IPS-18a (cell line): Measurements from ENCODE around the gene VTCN1.

ENCODE experiments used
- H3K27ac ChIP-seq: one replicate; pipeline ENCODE4 v1.5.1; 2013; ENCODE audit warnings: low read length
- H3K27me3 ChIP-seq: one replicate; pipeline ENCODE4 v1.6.1; 2013; ENCODE audit warnings: mild to moderate bottlenecking, low read length; ENCODE audit not compliant: control insufficient read depth, insufficient read depth
- H3K36me3 ChIP-seq: one replicate; pipeline ENCODE4 v1.6.1; 2013; ENCODE audit warnings: low read depth, low read length; ENCODE audit not compliant: control insufficient read depth
- H3K4me1 ChIP-seq: one replicate; pipeline ENCODE4 v1.6.1; 2013; ENCODE audit warnings: low read depth, low read length; ENCODE audit not compliant: control insufficient read depth
- H3K4me3 ChIP-seq: one replicate; pipeline ENCODE4 v1.5.1; 2013; ENCODE audit warnings: low read length
- H3K9ac ChIP-seq: one replicate; pipeline ENCODE4 v1.6.1; 2013; ENCODE audit warnings: mild to moderate bottlenecking, low read length, moderate library complexity
- H3K9me3 ChIP-seq: one replicate; pipeline ENCODE4 v1.6.1; 2013; ENCODE audit warnings: low read depth, low read length; ENCODE audit not compliant: control insufficient read depth

The VTCN1 gene

GRCh38 chr1:117142200-117142599 is 68.5 kb downstream of the VTCN1 start:
- Histone ChIP-seq H3K27ac (no peak overlapping the region), H3K4me3 (no peak overlapping the region), H3K9me3 (no peaks in the 10 kb centered on the region), H3K4me1 (peaks cover 15% of the 10 kb centered on the region), H3K36me3 (no peaks in the 10 kb centered on the region), H3K27me3 (no peaks in the 10 kb centered on the region), H3K9ac (no peak overlapping the region)

GRCh38 chr1:117138561-117138960 is 72.2 kb downstream of the VTCN1 start:
- Histone ChIP-seq H3K27me3 (no peaks in the 10 kb centered on the region), H3K9ac (no peak overlapping the region)

GRCh38 chr1:117138106-117138505 is 72.6 kb downstream of the VTCN1 start:
- no peaks in the 10 kb centered on the region for H3K9me3 ChIP-seq
- H3K36me3 ChIP-seq: no peaks in the 10 kb centered on the region
- H3K27ac ChIP-seq: no peak overlapping the region
- peaks cover 32% of the 10 kb centered on the region for H3K4me1 ChIP-seq
- H3K27me3 ChIP-seq: no peaks in the 10 kb centered on the region
- H3K9ac ChIP-seq: no peak overlapping the region
- no peak overlapping the region for H3K4me3 ChIP-seq

More at GRCh38 chr1:117138561-117138960, 72.2 kb downstream of the VTCN1 start:
- Histone ChIP-seq H3K36me3 (no peaks in the 10 kb centered on the region), H3K4me1 (peaks cover 32% of the 10 kb centered on the region), H3K27ac (no peak overlapping the region), H3K4me3 (no peak overlapping the region), H3K9me3 (no peaks in the 10 kb centered on the region)

GRCh38 chr1:117137281-117137855 is 73.4 kb downstream of the VTCN1 start:
- Histone ChIP-seq H3K4me1 (peaks cover 32% of the 10 kb centered on the region), H3K36me3 (no peaks in the 10 kb centered on the region), H3K9me3 (no peaks in the 10 kb centered on the region), H3K9ac (no peak overlapping the region), H3K4me3 (no peak overlapping the region), H3K27ac (no peak overlapping the region), H3K27me3 (no peaks in the 10 kb centered on the region)

- Histone ChIP-seq H3K36me3 (no peaks in the 10 kb centered on the region), H3K4me3 (no peak overlapping the region), H3K9ac (no peak overlapping the region), H3K4me1 (peaks cover 32% of the 10 kb centered on the region), H3K9me3 (no peaks in the 10 kb centered on the region), H3K27ac (no peak overlapping the region), H3K27me3 (no peaks in the 10 kb centered on the region)
These were observed 74.0 kb downstream of the VTCN1 start for GRCh38 chr1:117136749-117137148.

- Histone ChIP-seq H3K4me3 (peak overlapping the region; percentile 22), H3K9me3 (no peaks in the 10 kb centered on the region), H3K36me3 (no peaks in the 10 kb centered on the region), H3K27me3 (no peaks in the 10 kb centered on the region), H3K9ac (peak overlapping the region; percentile 16), H3K4me1 (peaks cover 32% of the 10 kb centered on the region), H3K27ac (no peak overlapping the region)
These were observed 75.4 kb downstream of the VTCN1 start for GRCh38 chr1:117135329-117135728.

GRCh38 chr1:117130526-117130925 is 80.2 kb downstream of the VTCN1 start:
- H3K4me1 ChIP-seq: peaks cover 22% of the 10 kb centered on the region
- no peak overlapping the region for H3K4me3 ChIP-seq
- H3K36me3 ChIP-seq: no peaks in the 10 kb centered on the region
- no peaks in the 10 kb centered on the region for H3K9me3 ChIP-seq
- no peaks in the 10 kb centered on the region for H3K27me3 ChIP-seq
- no peak overlapping the region for H3K9ac ChIP-seq
- no peak overlapping the region for H3K27ac ChIP-seq

GRCh38 chr1:117128323-117129079 is 82.2 kb downstream of the VTCN1 start:
- Histone ChIP-seq H3K4me3 (no peak overlapping the region), H3K27ac (no peak overlapping the region), H3K9ac (no peak overlapping the region)

GRCh38 chr1:117127795-117128194 is 82.9 kb downstream of the VTCN1 start:
- H3K27me3 ChIP-seq: no peaks in the 10 kb centered on the region
- no peak overlapping the region for H3K9ac ChIP-seq
- H3K4me1 ChIP-seq: peaks cover 9% of the 10 kb centered on the region
- H3K9me3 ChIP-seq: no peaks in the 10 kb centered on the region
- H3K27ac ChIP-seq: no peak overlapping the region
- H3K36me3 ChIP-seq: no peaks in the 10 kb centered on the region
- no peak overlapping the region for H3K4me3 ChIP-seq

More at GRCh38 chr1:117128323-117129079, 82.2 kb downstream of the VTCN1 start:
- H3K36me3 ChIP-seq: no peaks in the 10 kb centered on the region
- no peaks in the 10 kb centered on the region for H3K27me3 ChIP-seq
- H3K4me1 ChIP-seq: peaks cover 9% of the 10 kb centered on the region
- no peaks in the 10 kb centered on the region for H3K9me3 ChIP-seq

GRCh38 chr1:117124661-117125060 is 86.1 kb downstream of the VTCN1 start:
- no peak overlapping the region for H3K27ac ChIP-seq

GRCh38 chr1:117123274-117123673 is 87.5 kb downstream of the VTCN1 start:
- H3K27ac ChIP-seq: no peak overlapping the region
- no peak overlapping the region for H3K4me3 ChIP-seq
- no peak overlapping the region for H3K9ac ChIP-seq
- no peaks in the 10 kb centered on the region for H3K27me3 ChIP-seq
- no peaks in the 10 kb centered on the region for H3K9me3 ChIP-seq
- peaks cover 12% of the 10 kb centered on the region for H3K4me1 ChIP-seq
- no peaks in the 10 kb centered on the region for H3K36me3 ChIP-seq

More at GRCh38 chr1:117124661-117125060, 86.1 kb downstream of the VTCN1 start:
- Histone ChIP-seq H3K36me3 (no peaks in the 10 kb centered on the region), H3K9me3 (no peaks in the 10 kb centered on the region), H3K27me3 (no peaks in the 10 kb centered on the region), H3K4me3 (no peak overlapping the region), H3K4me1 (peaks cover 18% of the 10 kb centered on the region), H3K9ac (no peak overlapping the region)
